A172 (cell line): ENCODE data around the gene CLCN6. TPM values are rescaled to one million over a fixed set of nuclear protein-coding genes. Genes with fewer than 3 reads are reported as not detected.

Experiments used
- DNase-seq: peaks from one replicate; pipeline ENCODE4 v3.0.0-alpha.2; 2015; ENCODE audit warnings: low spot score
- total RNA-seq: library from RNA; depleted of rRNA; stranded (reverse); fragments of >200 nt; shearing (Covaris generic); gene quantifications from 2 replicates; pipeline ENCODE4 v1.2.3, GENCODE V29; 2014; rRNA removed

The CLCN6 gene
- total RNA-seq: 1.3 and 4.1 TPM in 2 replicates

GRCh38 chr1:11805422-11806306 lies at the start of gene CLCN6, which contains the start of gene MTHFR:
Gene CLCN6, plus strand, starts transcription at chr1:11806191. Its CDS starts 72 bp downstream, at chr1:11806263.
Gene MTHFR, minus strand, starts transcription at chr1:11805964. Its CDS starts 2,848 bp downstream, at chr1:11803116.
- peak; percentile 93 for DNase-seq

GRCh38 chr1:11757047-11757446 lies 48.9 kb upstream of the CLCN6 start:
- no peak for DNase-seq

- DNase-seq: no peak
These were observed 46.2 kb upstream of the CLCN6 start for GRCh38 chr1:11759791-11760190.

GRCh38 chr1:11761285-11761684 lies 44.7 kb upstream of the CLCN6 start:
- DNase-seq: no peak

- DNase-seq: no peak
These were observed 44.0 kb upstream of the CLCN6 start, which contains the start of gene C1orf167 for GRCh38 chr1:11761988-11762406. Gene C1orf167, plus strand, starts transcription at chr1:11762193. Its CDS starts 2,208 bp downstream, at chr1:11764401.

- DNase-seq: no peak
These were observed 41.9 kb upstream of the CLCN6 start for GRCh38 chr1:11764115-11764514.

- DNase-seq: no peak
These were observed 41.5 kb upstream of the CLCN6 start for GRCh38 chr1:11764519-11764918.

- DNase-seq: no peak
These were observed 40.1 kb upstream of the CLCN6 start for GRCh38 chr1:11765661-11766428.

- no peak for DNase-seq
These were observed 39.6 kb upstream of the CLCN6 start for GRCh38 chr1:11766429-11766776.

- DNase-seq: no peak
These were observed 37.9 kb upstream of the CLCN6 start for GRCh38 chr1:11767922-11768704.

GRCh38 chr1:11768821-11769220 lies 37.2 kb upstream of the CLCN6 start:
- no peak for DNase-seq

- no peak for DNase-seq
These were observed 36.7 kb upstream of the CLCN6 start for GRCh38 chr1:11769274-11769673.

- DNase-seq: no peak
These were observed 36.0 kb upstream of the CLCN6 start for GRCh38 chr1:11770011-11770410.

- DNase-seq: no peak
These were observed 34.4 kb upstream of the CLCN6 start for GRCh38 chr1:11771481-11772043.

- no peak for DNase-seq
These were observed 33.5 kb upstream of the CLCN6 start for GRCh38 chr1:11772458-11772857.

GRCh38 chr1:11774753-11775152 lies 31.2 kb upstream of the CLCN6 start:
- DNase-seq: no peak

GRCh38 chr1:11777658-11778322 lies 28.2 kb upstream of the CLCN6 start:
- no peak for DNase-seq

- DNase-seq: no peak
These were observed 27.7 kb upstream of the CLCN6 start for GRCh38 chr1:11778336-11778735.

- DNase-seq: no peak
These were observed 27.0 kb upstream of the CLCN6 start for GRCh38 chr1:11778844-11779623.

GRCh38 chr1:11779715-11780379 lies 26.1 kb upstream of the CLCN6 start:
- DNase-seq: no peak
